DND-41 (cell line): ENCODE results near the gene ERAP2.
A peak's percentile ranks its signal among the peaks of the same experiment; 100 is the strongest.

Experiments
- ATAC-seq: fragments of 200-7000 bp; cut with Tn5 transposase; 3 replicates; pipeline ENCODE4 v1.9.1; 2021; ENCODE audit warnings: low read depth; ENCODE audit not compliant: insufficient read depth
- DNase-seq: peaks from one replicate; pipeline ENCODE4 v3.0.0-alpha.2; 2020
- H2AFZ ChIP-seq: 2 replicates; pipeline ENCODE4 v1.6.0; 2012; ENCODE audit warnings: low read depth, low read length
- H3K27ac ChIP-seq: 2 replicates; pipeline ENCODE4 v1.5.1; 2012; ENCODE audit warnings: low read length, inconsistent platforms
- H3K27me3 ChIP-seq: fragments of 200-600 bp; sonication (generic); 2 replicates; pipeline ENCODE4 v1.6.0; 2012; ENCODE audit warnings: low read length, mild to moderate bottlenecking, inconsistent platforms; ENCODE audit not compliant: insufficient read depth, poor library complexity
- H3K36me3 ChIP-seq: 2 replicates; pipeline ENCODE4 v1.5.1; 2012; ENCODE audit warnings: low read length, inconsistent platforms; ENCODE audit not compliant: insufficient read depth
- H3K4me1 ChIP-seq: 2 replicates; pipeline ENCODE4 v1.5.1; 2012; ENCODE audit warnings: mild to moderate bottlenecking, low read length; ENCODE audit not compliant: insufficient read depth
- H3K4me2 ChIP-seq: 2 replicates; pipeline ENCODE4 v1.6.0; 2012; ENCODE audit warnings: mild to moderate bottlenecking, moderate library complexity, low read length, inconsistent platforms; ENCODE audit not compliant: insufficient read depth
- H3K4me3 ChIP-seq, 2 experiments: fragments of 200-600 bp in 1 of 2; shearing (Covaris generic) in 1 of 2; 2 replicates each; pipeline ENCODE4 v1.5.1; 2012 to 2016; ENCODE audit warnings: inconsistent platforms in 2 of 2, low read length in 2 of 2, mild to moderate bottlenecking in 2 of 2, low read depth in 1 of 2, moderate library complexity in 1 of 2
- H3K79me2 ChIP-seq: 2 replicates; pipeline ENCODE4 v1.6.0; 2012; ENCODE audit warnings: low read length, inconsistent platforms; ENCODE audit not compliant: insufficient read depth
- H3K9ac ChIP-seq: 2 replicates; pipeline ENCODE4 v1.6.0; 2012; ENCODE audit warnings: low read depth, mild to moderate bottlenecking, inconsistent platforms, low read length, moderate library complexity
- H3K9me3 ChIP-seq: 2 replicates; pipeline ENCODE4 v1.5.1; 2012; ENCODE audit warnings: low read length, moderate library complexity, mild to moderate bottlenecking, inconsistent platforms; ENCODE audit not compliant: insufficient read depth, severe bottlenecking
- H4K20me1 ChIP-seq: 2 replicates; pipeline ENCODE4 v1.6.0; 2012; ENCODE audit warnings: low read length; ENCODE audit not compliant: insufficient read depth
- EZH2 ChIP-seq: IDR thresholded peaks from 3 replicates; pipeline ENCODE4 v1.6.1; 2012; ENCODE audit warnings: borderline replicate concordance, low read depth, mild to moderate bottlenecking, moderate library complexity, low read length, inconsistent platforms; ENCODE audit not compliant: severe bottlenecking
- TF ChIP-seq, protein P1 (sequence below): IDR thresholded peaks from 2 replicates; pipeline ENCODE4 v1.5.1; 2012; ENCODE audit warnings: borderline replicate concordance, low read length, moderate library complexity, mild to moderate bottlenecking; ENCODE audit not compliant: poor library complexity, severe bottlenecking; ENCODE audit errors: extremely low read depth

ERAP2 gene

DNA sequence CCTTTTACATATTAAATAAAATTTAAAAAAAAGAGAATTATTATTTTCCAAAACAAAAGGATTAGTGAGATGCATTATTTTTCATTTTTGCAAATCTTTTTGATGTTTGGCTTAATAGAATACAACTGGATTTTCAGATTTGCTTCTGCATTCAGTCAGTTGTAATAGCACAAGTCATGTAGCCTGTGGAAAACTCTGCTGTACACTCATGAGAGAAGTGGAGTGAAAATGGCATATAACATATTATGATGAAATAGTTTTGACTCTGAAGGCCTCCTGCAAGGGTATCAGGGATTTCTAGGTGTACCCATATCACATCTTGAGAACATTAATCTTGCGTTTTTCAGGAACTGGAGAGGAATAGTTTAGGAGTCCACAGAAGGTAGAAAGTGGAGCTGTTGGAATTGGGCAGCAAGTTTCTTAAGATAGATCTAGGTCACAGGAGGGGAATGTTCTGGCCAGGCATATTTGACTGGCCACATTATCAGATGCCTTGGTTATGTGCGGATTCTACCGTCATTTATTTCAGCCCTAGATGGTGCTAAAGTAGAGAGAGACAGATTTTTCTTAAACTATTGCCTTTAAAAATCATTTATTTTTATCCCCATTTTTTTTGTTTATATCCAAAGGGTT lies 75.9 kb downstream of the ERAP2 start:
- DNase-seq = no peak
- Histone ChIP-seq H3K4me2 (no peak overlapping the region), H3K36me3 (no peaks in the 10 kb centered on the region), H3K4me3 (no peak overlapping the region), H3K27me3 (no peaks in the 10 kb centered on the region), H3K27ac (no peak overlapping the region), H3K9ac (no peak overlapping the region), H3K79me2 (peaks cover 95% of the 10 kb centered on the region), H3K4me1 (peaks cover 25% of the 10 kb centered on the region), H4K20me1 (no peaks in the 10 kb centered on the region; the same call in 1 of the 2 replicates), H2AFZ (no peak overlapping the region), H3K9me3 (no peaks in the 10 kb centered on the region)
- no peak for ATAC-seq
- TF ChIP-seq, protein P1, sequence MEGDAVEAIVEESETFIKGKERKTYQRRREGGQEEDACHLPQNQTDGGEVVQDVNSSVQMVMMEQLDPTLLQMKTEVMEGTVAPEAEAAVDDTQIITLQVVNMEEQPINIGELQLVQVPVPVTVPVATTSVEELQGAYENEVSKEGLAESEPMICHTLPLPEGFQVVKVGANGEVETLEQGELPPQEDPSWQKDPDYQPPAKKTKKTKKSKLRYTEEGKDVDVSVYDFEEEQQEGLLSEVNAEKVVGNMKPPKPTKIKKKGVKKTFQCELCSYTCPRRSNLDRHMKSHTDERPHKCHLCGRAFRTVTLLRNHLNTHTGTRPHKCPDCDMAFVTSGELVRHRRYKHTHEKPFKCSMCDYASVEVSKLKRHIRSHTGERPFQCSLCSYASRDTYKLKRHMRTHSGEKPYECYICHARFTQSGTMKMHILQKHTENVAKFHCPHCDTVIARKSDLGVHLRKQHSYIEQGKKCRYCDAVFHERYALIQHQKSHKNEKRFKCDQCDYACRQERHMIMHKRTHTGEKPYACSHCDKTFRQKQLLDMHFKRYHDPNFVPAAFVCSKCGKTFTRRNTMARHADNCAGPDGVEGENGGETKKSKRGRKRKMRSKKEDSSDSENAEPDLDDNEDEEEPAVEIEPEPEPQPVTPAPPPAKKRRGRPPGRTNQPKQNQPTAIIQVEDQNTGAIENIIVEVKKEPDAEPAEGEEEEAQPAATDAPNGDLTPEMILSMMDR = no peak
- TF ChIP-seq EZH2 = no peak

- Histone ChIP-seq H3K27ac (no peak overlapping the region), H2AFZ (no peak overlapping the region), H3K9ac (no peak overlapping the region), H3K9me3 (no peaks in the 10 kb centered on the region), H3K4me2 (no peak overlapping the region), H3K4me3 (no peak overlapping the region), H3K4me1 (peaks cover 34% of the 10 kb centered on the region), H4K20me1 (no peaks in the 10 kb centered on the region; the same call in 1 of the 2 replicates), H3K79me2 (peaks cover 96% of the 10 kb centered on the region), H3K27me3 (no peaks in the 10 kb centered on the region), H3K36me3 (no peaks in the 10 kb centered on the region)
- ATAC-seq (no peak), DNase-seq (no peak)
- TF ChIP-seq EZH2 = no peak
- TF ChIP-seq, protein P1 = no peak
These were observed 76.9 kb downstream of the ERAP2 start for GRCh38 chr5:96952974-96953730.

DNA sequence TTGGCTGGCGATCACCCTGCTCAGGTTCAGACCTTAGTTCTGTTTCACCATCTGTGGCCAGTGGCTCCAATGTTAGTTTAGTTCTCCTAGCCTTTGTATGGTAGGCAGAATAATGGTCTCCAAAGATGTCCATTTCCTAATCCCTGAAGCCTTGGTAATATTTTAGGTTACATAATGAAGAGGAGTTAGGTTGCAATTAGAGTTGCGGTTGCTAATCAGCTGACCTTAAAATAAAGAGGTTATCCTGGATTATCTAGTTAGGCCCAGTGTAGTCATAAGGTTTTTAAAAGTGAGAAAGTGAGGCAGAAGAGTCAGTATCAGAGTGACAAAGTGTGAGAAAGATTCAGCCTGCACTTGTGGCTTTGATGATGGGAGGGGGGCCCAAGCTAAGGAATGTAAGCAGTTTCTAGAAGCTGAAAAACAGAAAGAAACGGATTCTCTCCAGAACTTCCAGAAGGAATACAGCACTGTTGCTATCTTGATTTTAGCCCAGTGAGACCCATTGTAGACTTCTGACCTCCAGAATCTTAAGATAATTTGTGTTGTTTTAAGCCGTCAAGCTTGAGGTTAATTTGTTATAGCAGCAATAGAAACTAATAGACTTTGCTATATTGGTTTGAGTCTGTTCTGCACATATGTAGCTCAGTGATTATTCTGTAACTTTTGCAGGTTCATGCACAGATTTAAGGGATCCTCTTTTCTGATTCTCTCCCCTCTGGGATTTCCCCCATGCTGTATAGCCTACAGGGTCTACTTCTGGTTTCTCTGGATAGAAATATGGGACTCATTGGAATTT lies 81.2 kb downstream of the ERAP2 start:
- H2AFZ ChIP-seq = no peak overlapping the region
- TF ChIP-seq EZH2 = no peak
- TF ChIP-seq, protein P1 = no peak
- no peaks in the 10 kb centered on the region for H3K9me3 ChIP-seq
- H3K27ac ChIP-seq = peak overlapping the region; percentile 65
- H4K20me1 ChIP-seq = no peaks in the 10 kb centered on the region
- no peak overlapping the region for H3K9ac ChIP-seq
- peak; percentile 26; the same call in 1 of the 3 replicates for ATAC-seq
- peaks cover 85% of the 10 kb centered on the region for H3K79me2 ChIP-seq
- H3K4me2 ChIP-seq = peak overlapping the region; percentile 12
- peaks cover 73% of the 10 kb centered on the region for H3K4me1 ChIP-seq
- peaks cover 4% of the 10 kb centered on the region for H3K36me3 ChIP-seq
- H3K27me3 ChIP-seq = no peaks in the 10 kb centered on the region
- H3K4me3 ChIP-seq = no peak overlapping the region
- DNase-seq = no peak
